Putamen (tissue), 1 donor: Measurements from ENCODE around the gene RILPL1.
A peak's percentile ranks its signal among the peaks of the same experiment; 100 is the strongest.
"Not testable (repeated sequence)": the region's sequence is repeated elsewhere in the genome, so short reads cannot be mapped to it uniquely, and the experiment has no call there.

Experiments used
- DNase-seq: peaks from one replicate; pipeline ENCODE4 v3.0.0-alpha.2; 2016; ENCODE audit warnings: low spot score

The RILPL1 gene

DNA sequence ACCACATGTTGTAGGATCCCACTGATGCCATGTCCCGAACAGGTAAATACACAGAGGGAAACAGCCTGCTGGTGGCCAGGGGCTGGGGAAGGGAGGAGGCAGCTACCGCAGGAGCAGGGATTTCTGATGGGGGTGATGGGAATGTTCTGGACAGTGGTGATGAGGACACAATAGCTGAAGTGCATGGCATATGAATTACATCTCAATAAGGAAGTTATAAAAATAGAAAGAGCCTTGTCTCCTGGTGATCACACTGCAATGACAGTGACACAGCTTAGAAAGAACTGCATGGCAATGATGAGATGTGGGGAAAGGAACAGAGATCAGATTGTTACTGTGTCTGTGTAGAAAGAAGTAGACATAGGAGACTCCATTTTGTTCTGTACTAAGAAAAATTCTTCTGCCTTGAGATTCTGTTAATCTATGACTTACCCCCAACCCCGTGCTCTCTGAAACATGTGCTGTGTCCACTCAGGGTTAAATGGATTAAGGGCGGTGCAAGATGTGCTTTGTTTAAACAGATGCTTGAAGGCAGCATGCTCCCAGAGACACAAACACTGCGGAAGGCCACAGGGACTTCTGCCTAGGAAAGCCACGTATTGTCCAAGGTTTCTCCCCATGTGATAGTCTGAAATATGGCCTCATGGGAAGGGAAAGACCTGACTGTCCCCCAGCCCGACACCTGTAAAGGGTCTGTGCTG lies 41.0 kb downstream of the RILPL1 start:
- DNase-seq = not testable (repeated sequence)

DNA sequence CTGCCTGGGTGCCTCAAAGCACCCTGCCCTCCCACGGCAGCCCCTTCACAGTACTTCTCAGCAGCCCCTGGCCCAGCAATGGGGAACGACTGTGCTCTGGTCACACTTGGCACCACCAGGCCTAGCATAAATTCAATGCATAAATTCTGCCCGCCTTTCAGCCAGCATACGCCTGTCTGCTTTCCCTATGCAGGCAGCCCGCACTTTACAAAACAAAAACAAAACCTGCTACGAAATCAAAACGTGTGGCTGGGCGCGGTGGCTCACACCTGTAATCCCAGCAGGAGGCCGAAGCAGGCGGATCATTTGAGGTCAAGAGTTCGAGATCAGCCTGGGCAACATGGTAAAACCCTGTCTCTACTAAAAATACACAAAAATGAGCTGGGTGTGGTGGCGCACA lies 42.0 kb downstream of the RILPL1 start:
- DNase-seq = no peak

DNA sequence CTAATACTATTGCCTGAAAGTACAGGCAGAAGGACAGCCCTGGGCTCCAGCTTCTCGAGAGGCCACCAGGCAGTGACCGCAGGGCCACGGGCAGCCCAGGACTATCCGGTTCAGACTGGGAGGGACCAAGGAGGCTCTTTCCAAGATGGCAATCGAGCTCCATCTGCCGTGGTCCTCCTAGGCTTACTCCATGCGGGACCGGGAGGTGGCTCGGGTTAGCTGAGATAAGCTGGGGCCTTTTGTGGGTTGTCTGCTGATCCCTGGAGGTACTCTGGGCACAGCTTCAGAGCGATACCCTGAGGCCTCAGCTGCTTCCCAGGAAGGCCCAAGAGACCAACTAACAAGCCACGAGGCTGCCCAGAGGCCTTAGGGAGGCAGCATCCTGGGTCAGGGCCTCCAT lies 42.5 kb downstream of the RILPL1 start:
- no peak for DNase-seq

DNA sequence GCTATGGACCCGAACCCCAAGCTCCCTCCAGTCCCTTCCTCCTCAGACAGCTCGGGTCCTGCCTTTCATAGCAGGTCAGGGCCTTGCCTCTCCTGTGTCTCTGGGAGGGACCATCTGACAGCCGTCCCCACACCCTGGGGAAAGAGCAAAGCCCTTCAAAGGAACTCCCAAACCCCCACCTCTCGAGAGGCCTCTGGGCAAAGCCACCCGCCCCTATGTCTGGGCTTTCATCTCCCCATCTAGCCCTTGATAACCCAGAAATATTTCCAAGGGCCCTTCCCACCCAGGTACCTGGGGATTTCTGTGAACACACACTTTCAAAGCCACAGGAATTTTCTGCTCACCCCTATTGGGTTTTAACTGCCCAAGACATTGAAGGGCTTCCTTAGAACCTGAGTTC lies 43.4 kb downstream of the RILPL1 start:
- no peak for DNase-seq

DNA sequence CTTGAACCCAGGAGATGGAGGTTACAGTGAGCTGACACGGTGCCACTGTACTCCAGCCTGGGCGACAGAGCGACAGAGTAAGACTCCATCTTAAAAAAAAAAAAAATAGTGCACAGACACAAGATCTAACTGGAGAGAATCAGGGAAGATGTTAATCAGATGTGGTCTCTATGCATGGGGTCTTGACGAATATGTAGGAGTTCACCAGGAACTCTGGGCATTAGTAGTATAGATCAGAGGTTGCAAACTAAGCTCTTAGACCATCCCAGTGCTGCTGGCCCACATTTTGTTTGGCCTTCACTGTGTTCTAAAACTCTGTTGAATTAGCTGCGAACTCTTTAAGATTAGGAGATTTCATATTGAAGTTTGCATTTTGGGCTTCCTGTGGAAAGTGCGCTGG lies 43.9 kb downstream of the RILPL1 start:
- DNase-seq = no peak

DNA sequence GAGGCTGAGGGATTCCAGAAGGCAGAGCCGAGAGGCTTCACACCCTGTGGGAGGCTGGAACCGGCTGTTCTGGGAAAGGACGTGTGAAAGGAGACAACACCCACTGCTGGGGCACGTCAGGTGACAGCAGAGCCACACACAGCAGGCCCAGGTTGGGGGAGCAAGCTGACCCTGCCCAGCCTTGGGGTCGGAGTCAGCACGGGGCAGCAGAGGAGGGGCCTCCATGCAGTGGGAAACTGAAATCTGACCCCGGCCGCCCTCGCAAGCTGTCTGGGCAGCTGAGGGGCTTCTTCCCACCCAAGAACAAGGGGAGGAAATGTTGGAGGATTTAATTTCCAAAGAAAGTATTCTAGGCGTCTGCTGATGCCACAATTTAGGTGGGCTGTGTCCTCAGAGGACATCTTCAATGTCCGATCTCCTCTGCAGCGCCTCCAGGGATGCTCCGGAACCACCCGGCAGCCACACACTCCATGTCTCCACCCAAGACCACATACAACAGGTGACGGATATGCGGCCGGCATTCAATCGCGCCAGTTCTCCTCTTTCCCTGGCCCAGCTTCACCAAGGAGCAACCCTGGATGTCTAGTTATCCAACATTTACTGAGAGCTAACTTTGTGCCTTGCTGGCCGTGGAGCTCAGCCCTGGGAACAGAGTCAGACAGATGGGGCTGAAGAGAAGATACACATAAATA lies 44.8 kb downstream of the RILPL1 start:
- no peak for DNase-seq

DNA sequence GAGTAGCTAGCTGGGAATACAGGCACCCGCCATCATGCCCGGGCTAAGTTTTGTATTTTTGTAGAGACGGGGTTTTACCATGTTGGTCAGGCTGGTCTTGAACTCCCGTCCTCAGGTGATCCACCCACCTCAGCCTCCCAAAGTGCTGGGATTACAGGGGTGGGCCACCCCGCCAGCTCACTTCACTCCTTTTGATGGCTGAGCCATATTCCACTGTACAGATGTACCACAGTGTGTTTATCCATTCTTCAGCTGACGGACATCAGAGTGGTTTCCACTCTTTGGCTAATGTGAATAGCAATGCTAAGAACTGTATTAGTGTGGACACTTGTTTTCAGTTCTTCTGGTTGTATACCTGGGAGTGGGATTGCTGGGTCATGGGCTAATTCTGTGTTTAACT lies 46.1 kb downstream of the RILPL1 start:
- no peak for DNase-seq

DNA sequence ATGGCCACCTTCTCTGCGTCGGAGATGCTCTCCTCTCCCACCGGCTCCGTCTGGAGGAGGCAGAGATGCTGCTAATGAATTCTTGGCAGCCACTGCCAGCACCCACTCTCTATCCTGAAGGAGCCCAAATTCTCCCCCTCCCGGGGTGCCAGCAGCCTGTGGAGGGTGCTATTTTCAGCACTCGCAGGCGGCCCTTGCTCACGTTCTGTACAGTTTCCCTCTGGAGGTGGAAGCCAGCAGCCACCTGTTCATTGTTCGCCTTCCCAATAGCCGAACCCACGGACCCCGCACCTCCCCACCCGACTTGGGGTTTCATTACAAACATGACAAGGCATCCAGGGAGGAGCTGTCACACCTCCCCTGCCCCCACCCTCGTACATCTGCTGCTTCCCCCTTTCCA lies 47.8 kb downstream of the RILPL1 start:
- DNase-seq = peak; percentile 78

DNA sequence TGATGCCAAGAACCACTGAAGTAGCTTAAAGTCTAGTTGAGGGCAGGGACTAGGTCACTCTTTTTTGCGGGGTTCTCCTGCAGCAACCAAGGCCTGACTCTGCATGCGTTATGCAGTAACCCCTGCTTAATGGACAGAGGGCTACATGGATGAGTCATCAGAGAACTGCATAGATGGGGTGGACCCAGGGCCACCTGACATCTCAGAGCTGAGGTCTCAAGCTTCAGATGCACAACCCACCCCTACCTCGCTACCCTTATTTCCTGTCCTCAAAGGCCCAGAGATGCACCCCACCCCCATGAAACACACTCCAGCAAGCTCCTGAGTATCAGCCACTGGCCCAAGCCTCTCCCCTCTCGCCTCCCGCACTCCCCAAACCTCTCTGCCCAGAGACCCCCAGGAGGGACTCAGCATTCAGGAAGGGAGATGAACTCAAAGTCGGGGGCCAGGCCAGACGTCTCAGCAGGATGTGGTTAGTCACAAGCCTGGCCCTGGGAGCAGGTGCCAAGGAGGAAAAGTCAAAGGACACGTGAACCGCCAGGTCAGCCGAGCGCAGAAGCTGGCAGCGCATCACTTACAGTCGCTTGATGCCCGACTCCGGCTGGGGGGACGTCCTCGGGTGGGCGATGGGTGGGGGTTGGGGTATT lies 49.8 kb downstream of the RILPL1 start:
- no peak for DNase-seq

DNA sequence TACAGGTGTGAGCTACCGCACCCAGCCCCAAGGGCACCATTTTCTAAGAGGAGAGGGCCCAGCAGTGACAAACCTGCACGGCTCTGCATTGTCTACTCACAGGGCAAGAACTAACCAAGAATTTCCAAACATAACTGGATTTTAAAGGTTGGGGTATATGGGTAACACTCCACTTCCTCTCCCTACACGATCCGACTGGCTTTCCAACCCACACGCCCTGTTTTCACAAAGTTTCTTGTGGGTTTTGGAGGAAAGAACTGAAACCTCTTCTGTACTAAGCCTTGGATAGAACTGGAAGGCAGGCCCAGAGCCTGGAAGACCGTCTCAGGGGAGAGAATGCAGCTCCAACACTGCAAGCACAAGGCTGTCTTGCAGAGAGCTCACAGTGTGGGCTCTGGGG lies 50.6 kb downstream of the RILPL1 start:
- DNase-seq = no peak

DNA sequence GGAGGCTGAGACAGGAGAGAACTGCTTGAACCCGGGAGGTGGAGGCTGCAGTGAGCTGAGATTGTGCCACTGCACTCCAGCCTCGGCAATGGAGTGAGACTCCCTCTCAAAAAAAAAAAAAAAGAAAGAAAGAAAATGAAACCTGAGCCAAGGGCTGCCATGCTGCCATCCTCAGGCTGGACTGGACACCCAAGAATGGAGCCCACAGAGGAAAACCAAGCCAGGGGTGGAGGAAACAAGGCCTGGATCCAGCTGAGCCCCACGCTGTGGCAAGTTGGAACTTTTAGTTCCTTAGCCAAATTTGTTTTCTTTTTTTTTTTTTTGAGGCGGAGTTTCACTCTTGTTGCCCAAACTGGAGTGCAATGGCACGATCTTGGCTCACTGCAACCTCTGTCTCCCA lies 52.3 kb downstream of the RILPL1 start:
- DNase-seq = not testable (repeated sequence)

DNA sequence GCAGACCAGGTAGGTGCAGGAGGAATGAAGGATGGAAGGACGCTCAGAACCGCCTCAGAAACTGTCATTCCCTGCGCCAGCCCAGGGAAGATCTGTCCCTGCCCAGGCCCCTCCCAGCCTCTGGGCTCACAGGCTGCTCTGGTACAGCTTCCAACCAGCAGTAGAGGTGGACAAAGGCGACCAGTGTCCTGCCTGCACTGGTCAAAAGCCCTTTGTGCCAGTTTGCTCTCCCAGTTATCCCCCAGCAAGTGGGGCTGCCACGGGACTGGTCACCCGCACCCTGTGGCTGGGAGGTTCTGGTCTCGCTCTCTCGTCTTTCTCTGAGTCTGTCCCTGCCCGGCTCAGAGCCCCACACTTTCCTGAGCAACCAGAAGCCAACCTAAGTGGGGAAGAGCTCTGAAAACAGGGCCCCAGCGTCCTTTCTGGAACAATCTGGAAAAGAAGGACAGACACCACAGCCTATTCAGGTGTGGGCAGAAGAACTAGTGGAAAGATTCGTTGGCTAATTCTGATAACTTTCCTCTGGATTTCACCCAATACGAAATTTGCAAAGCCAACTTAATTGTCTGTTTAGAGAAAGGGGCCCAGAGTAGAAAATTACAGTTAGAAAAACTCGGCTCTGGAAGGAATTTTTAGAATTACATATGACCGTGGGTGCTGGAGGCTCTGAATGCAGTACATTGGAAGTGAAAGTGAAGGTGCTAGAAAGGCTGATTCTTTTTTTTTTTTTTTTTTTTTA lies 53.9 kb downstream of the RILPL1 start:
- DNase-seq = peak; percentile 96

DNA sequence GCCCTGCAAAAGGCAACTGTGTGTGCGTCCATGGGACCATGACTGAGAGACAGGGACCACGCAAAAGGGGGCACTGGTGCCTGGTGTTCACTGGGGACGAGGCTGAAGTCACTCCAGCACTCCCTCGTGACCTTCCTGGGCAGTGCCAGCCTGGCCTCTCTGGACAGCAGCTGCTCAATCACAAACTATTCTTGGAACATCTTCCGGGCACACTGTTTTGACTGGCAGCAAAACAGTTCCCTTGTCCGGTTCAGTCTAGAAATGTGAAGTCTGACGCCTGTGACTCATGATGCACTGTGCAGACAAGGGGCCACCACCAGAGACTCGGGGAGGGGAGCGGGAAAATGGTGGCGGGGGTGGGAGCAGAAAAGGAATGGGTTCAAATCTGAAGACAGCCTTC lies 54.8 kb downstream of the RILPL1 start:
- peak; percentile 91 for DNase-seq

DNA sequence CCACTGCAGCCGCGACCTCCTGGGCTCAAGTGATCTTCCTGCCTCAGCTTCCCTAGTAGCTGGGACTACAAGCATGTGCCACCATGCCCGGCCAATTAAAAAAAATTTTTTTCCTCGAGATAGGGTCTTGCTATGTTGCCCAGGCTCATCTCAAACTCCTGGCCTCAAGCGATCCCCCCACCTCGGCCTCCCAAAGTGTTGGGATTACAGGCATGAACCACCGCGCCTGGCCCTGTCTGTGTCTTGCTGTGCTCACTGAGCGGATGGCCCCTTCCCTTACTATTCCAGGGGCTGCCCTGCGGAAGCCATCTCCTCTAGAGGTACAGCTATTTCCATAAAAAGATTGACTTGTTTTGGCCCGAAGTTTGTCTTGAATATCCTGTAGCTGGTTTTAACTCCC lies 55.5 kb downstream of the RILPL1 start:
- DNase-seq = no peak

DNA sequence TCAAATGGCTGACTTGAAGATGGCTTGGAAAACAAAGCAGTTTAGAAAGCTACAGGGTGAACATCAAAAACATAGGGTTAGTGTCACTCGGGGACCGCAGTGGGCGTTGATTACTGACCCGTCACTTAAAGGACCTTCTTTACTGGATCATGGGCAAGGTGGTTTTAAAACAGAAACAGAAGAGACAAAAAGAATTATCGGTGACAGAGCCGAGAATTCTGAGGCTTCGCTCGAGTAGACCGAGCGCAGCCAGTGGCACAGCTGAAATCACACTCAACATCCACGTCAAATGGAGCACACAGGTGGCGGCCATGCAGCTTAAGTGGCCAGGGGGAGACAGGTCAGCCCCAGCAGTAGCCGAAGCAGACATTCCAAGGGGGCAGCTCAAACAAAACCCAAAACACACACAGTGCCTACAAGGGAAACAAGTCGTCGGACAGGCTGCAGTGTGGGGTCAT lies 58.2 kb downstream of the RILPL1 start:
- no peak for DNase-seq

DNA sequence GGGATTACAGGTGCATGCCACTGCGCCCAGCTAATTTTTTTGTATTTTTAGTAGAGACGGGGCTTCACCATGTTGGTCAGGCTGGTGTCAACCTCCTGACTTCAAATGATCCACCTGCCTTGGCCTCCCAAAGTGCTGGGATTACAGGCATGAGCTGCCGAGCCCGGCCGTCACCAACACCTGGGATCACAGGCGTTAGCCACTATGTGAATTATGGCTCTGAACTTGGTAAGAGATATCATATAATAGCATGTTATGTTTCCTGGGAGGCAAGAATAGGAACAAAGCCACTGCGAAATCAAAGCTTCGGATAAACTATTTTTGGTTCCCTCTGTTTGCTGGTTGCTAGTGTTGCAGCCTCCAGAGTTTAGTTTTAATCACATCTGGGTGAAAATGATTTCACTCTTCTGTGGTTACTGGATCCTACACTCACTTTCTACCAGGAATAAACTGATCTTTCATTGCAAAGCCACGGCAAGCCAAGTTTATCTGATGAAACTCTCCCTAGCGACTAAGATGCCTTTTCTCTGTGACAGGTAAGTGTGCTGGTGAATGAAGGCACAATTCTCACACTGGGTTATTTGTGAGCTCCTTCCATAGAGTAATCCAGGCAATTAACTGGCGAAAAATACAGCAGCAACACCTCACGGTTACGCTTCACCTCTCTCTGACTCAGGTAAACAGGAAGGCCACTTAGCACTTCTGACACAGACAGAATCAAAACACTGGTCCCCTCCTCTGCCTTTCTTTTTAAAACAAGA lies 58.9 kb downstream of the RILPL1 start:
- no peak for DNase-seq

DNA sequence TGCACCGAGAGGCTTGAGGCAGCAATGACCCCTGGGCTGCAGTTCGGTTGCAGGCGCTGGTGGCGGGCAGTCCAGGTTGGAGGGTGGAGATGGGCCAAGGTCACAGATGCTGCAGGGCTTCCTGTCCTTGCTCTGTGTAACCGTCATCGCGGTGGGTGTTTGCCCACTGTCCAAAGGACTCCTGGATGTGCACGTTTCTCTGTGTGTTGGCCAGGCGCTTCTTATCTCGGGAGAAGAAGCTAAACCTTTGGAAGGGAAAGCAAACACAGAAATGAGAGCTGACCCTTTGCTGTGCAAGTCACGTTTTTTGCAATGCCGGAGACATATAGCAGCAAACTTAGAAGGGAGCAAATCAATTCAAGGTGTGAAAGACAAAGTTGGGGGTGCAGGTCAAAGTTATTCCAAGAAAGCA lies 61.1 kb downstream of the RILPL1 start:
- DNase-seq = no peak

DNA sequence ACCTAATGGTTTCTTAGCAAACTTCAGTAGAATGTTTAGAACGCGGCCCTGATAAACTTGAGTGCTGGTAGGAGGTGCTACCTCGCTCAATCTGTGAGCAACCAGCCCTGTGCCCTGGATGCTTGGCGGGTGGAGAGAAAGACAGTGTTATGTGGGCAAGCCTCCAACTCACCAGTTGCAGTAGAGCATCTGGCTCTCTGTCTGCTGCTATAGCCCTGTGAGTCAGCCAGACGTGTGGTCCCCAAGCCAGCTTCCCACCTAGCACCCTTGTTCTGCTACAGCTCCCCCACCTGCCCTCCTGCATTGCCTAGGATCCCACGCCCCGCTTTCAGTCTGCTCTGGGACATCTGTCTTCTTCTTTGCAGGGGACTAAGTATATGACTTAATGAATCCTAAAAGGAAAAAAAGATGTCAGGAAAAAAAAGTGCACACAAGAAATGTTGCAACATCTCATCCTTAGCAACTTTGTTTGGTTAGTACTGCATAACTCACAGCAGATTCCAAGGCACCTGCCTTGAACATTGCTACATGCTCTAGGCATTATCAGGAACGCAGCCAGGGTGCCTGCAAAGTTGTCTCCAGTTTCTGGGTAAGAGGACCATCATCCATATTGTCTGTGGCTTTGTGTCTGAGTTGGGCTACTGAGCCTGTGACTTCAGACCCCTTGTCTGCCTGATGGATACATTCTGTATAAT lies 62.0 kb downstream of the RILPL1 start:
- no peak for DNase-seq

DNA sequence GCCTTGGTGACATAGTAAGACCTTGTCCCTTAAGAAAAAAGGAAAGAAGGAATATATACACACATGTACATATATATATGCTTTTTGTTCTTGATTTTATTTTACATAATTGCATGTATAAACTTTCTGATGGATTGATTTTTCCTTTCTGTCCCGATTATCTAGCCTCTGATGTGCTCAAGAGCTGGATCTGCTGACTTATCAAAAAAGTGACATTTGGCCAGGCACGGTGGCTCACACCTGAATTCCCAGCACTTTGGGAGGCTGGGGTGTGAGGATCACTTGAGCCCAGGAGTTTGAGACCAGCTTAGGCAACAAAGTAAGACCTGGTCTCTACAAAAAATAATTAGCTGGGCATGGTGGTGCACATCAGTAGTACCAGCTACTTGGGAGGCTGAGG lies 63.5 kb downstream of the RILPL1 start:
- no peak for DNase-seq

DNA sequence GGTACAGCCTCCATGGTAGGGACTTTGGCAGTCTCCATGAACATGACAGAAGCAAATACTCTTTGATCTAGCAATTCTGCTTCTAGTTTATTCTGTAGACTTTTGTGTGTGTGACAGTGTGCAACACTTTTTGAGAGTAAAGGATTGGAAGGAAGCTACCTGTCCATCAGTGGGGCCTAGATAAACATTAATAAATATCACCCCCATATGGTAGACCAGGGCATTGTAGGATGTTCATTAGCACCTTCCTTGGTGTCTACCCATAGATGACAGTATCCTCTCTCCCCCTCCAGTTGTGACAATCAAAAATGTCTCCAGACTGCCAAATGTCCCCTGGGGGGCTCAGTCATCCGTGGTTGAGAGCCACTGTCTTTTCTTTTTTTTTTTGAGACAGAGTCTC lies 64.7 kb downstream of the RILPL1 start:
- DNase-seq = no peak

DNA sequence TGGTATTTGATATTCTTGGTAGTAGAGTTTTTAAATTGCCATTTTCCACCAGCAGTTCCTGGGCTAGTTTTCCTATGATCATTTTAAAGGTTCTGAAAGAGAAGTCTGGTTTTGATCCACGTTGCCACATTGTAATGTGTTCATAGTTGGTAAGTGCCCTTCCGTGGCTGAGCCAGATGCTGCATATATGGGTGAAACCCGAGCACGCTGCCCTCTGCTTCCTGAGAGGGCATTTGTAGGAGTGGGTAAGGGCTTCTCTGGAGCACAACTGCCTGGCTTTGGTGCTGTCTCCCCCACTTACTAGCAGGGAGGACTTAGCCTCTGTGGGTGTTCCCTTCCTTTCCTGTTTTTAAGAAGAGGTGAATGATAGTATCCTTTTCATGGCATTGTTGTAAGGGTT lies 68.4 kb downstream of the RILPL1 start:
- no peak for DNase-seq
